Neuronal stem cell (in vitro differentiated cells): ENCODE data around the gene SVIP.

Experiments used
- DNase-seq: peaks from one replicate; pipeline ENCODE4 v3.0.0-alpha.2; 2013; ENCODE audit warnings: low spot score
- H2AFZ ChIP-seq: one replicate; pipeline ENCODE4 v1.6.1; 2013; ENCODE audit warnings: mild to moderate bottlenecking, low read length, inconsistent platforms
- H2AK5ac ChIP-seq: 2 replicates; pipeline ENCODE4 v1.6.1; 2013; ENCODE audit warnings: low read depth, mild to moderate bottlenecking, inconsistent platforms, low read length, moderate library complexity, mixed read lengths
- H2BK120ac ChIP-seq: 2 replicates; pipeline ENCODE4 v1.6.1; 2013; ENCODE audit warnings: low read depth, mild to moderate bottlenecking, inconsistent platforms, low read length, moderate library complexity, mixed read lengths
- H2BK12ac ChIP-seq: one replicate; pipeline ENCODE4 v1.6.1; 2013; ENCODE audit warnings: low read length, inconsistent platforms
- H2BK15ac ChIP-seq: 2 replicates; pipeline ENCODE4 v1.6.1; 2013; ENCODE audit warnings: mild to moderate bottlenecking, low read length, inconsistent platforms, mixed read lengths
- H2BK5ac ChIP-seq: one replicate; pipeline ENCODE4 v1.6.1; 2013; ENCODE audit warnings: inconsistent platforms, mild to moderate bottlenecking, low read length, moderate library complexity
- H3K14ac ChIP-seq: one replicate; pipeline ENCODE4 v1.6.1; 2013; ENCODE audit warnings: low read length, inconsistent platforms
- H3K18ac ChIP-seq: 2 replicates; pipeline ENCODE4 v1.6.1; 2013; ENCODE audit warnings: low read length, inconsistent platforms
- H3K23ac ChIP-seq: 2 replicates; pipeline ENCODE4 v1.6.1; 2013; ENCODE audit warnings: low read depth, mild to moderate bottlenecking, mixed read lengths, low read length, inconsistent platforms; ENCODE audit not compliant: poor library complexity
- H3K27ac ChIP-seq: replicated peaks from 3 replicates; pipeline ENCODE4 v1.5.1; 2013; ENCODE audit warnings: low read length, inconsistent platforms
- H3K27me3 ChIP-seq, 3 experiments: 2 replicates each; pipeline ENCODE4 v1.6.1; 2013; ENCODE audit warnings: low read length in 3 of 3, mild to moderate bottlenecking in 2 of 3, inconsistent platforms in 1 of 3, low read depth in 1 of 3, mixed read lengths in 1 of 3, moderate library complexity in 1 of 3; ENCODE audit not compliant: control insufficient read depth in 3 of 3, insufficient read depth in 3 of 3
- H3K36me3 ChIP-seq, 2 donors: replicated peaks in 1 of 2; 2 replicates each; pipeline ENCODE4 v1.6.1; 2013; ENCODE audit warnings: low read length in 2 of 2; ENCODE audit not compliant: control insufficient read depth in 2 of 2, insufficient read depth in 2 of 2
- H3K4ac ChIP-seq: 2 replicates; pipeline ENCODE4 v1.6.1; 2013; ENCODE audit warnings: inconsistent platforms, mild to moderate bottlenecking, low read length, moderate library complexity
- H3K4me1 ChIP-seq, 2 donors: 1 replicate in 1 of 2; 2 replicates in 1 of 2; pipeline ENCODE4 v1.6.1; 2013; ENCODE audit warnings: low read length in 2 of 2, low read depth in 1 of 2; ENCODE audit not compliant: control insufficient read depth in 2 of 2, insufficient read depth in 1 of 2
- H3K4me2 ChIP-seq: one replicate; pipeline ENCODE4 v1.6.1; 2013; ENCODE audit warnings: mild to moderate bottlenecking, low read length, inconsistent platforms; ENCODE audit not compliant: insufficient read depth, poor library complexity, severe bottlenecking
- H3K4me3 ChIP-seq, 2 donors: 2 replicates each; pipeline ENCODE4 v1.5.1; 2013; ENCODE audit warnings: low read length in 2 of 2, mild to moderate bottlenecking in 2 of 2, inconsistent platforms in 1 of 2, moderate library complexity in 1 of 2
- H3K79me1 ChIP-seq: one replicate; pipeline ENCODE4 v1.6.1; 2013; ENCODE audit warnings: low read depth, mild to moderate bottlenecking, inconsistent platforms, low read length, moderate library complexity
- H3K9ac ChIP-seq: one replicate; pipeline ENCODE4 v1.6.1; 2013; ENCODE audit warnings: mild to moderate bottlenecking, low read depth, low read length, inconsistent platforms; ENCODE audit not compliant: poor library complexity
- H3K9me3 ChIP-seq, 2 donors: replicated peaks in 1 of 2; 2 replicates each; pipeline versions ENCODE3 to v1.6.1; 2013; ENCODE audit warnings: low read length in 2 of 2, mild to moderate bottlenecking in 2 of 2, inconsistent platforms in 1 of 2, low read depth in 1 of 2, mixed read lengths in 1 of 2, moderate library complexity in 1 of 2; ENCODE audit not compliant: control insufficient read depth in 2 of 2, insufficient read depth in 1 of 2
- H4K8ac ChIP-seq: one replicate; pipeline ENCODE4 v1.6.1; 2013; ENCODE audit warnings: low read depth, mild to moderate bottlenecking, inconsistent platforms, low read length, moderate library complexity
- H4K91ac ChIP-seq: one replicate; pipeline ENCODE4 v1.6.1; 2013; ENCODE audit warnings: low read length, low read depth, mild to moderate bottlenecking, inconsistent platforms; ENCODE audit not compliant: poor library complexity
- whole genome bisulfite sequencing, 2 donors: extraction: QIAGEN DNeasy Blood & Tissue Kit; methylation state at CpG; one replicate each; pipeline ENCODE4 v1.1.7; 2013; ENCODE audit warnings: missing lambda C conversion rate in 2 of 2, mixed read lengths in 1 of 2; ENCODE audit not compliant: insufficient read length in 2 of 2, insufficient replicate concordance in 1 of 2; ENCODE audit errors: extremely low coverage in 2 of 2; 5-methylcytosine and 5-hydroxymethylcytosine counted together

Gene SVIP

DNA sequence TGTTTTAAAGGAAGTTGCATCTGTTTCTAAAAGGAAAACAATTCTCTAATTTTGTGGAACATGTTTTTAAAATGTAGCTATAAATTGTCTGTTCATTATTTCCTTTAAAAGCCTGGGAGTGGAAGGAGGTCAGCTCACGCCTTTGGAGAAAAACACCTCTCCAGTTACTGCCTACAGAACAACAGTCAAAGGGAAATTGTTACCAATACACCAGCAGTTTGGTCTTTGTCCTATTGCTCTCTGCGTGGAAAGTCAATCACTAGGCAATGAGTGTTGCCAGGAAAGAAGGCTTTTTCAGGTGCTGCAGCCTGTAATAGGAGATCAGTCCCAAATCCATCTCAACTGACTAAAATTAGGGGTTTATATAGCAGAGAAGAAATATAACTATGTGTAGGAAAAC lies 22.2 kb downstream of the SVIP start:
- WGBS, 2 donors = no CpG with 5 or more reads among the region's 2 CpGs

DNA sequence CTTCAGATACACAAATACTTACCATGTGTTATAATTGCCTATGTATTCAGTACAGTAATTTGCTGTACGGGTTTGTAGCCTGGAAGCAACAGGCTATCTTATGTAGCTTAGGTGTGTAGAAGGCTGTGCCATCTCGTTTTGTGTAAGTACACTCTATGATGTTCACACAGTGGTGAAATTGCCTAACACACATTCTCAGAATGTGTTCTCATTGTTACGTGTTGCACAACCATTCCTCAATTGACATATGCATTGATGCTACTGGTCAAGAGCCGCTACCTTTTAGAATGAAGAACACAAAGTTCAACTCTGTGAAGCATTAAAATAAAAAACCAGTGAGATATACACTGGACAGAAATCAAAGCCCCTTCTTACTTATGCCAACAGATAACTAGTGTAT lies 26.7 kb downstream of the SVIP start:
- no CpG with 5 or more reads among the region's 4 CpGs for WGBS, 2 donors
- Histone ChIP-seq H2BK120ac (no peak overlapping the region), H3K79me1 (no peaks in the 10 kb centered on the region), H2BK12ac (no peak overlapping the region), H2AK5ac (no peak overlapping the region), H3K9me3 (no peaks in the 10 kb centered on the region), H3K4ac (no peak overlapping the region), H3K18ac (no peak overlapping the region), H2BK15ac (no peak overlapping the region), H3K4me1 (no peaks in the 10 kb centered on the region), H3K36me3 (no peaks in the 10 kb centered on the region), H3K4me2 (no peak overlapping the region), H2AFZ (no peak overlapping the region), H3K14ac (no peak overlapping the region), H4K8ac (no peak overlapping the region), H3K4me3 (no peak overlapping the region), H3K27ac (no peak overlapping the region), H3K9ac (no peak overlapping the region), H4K91ac (no peak overlapping the region), H3K27me3 (no peaks in the 10 kb centered on the region), H3K23ac (no peak overlapping the region), H2BK5ac (no peak overlapping the region)
- no peak for DNase-seq

More for the DNA sequence above, 22.2 kb downstream of the SVIP start:
- H2AFZ ChIP-seq = no peak overlapping the region
- no peak overlapping the region for H2AK5ac ChIP-seq
- H3K79me1 ChIP-seq = no peaks in the 10 kb centered on the region
- H4K91ac ChIP-seq = no peak overlapping the region
- H3K18ac ChIP-seq = no peak overlapping the region
- DNase-seq = no peak
- no peak overlapping the region for H2BK120ac ChIP-seq
- H3K4me1 ChIP-seq = no peaks in the 10 kb centered on the region
- no peak overlapping the region for H3K23ac ChIP-seq
- no peak overlapping the region for H3K4ac ChIP-seq
- H3K4me3 ChIP-seq = no peak overlapping the region
- H3K27ac ChIP-seq = no peak overlapping the region
- H2BK5ac ChIP-seq = no peak overlapping the region
- no peak overlapping the region for H3K9ac ChIP-seq
- no peak overlapping the region for H4K8ac ChIP-seq
- no peak overlapping the region for H2BK12ac ChIP-seq
- no peaks in the 10 kb centered on the region for H3K27me3 ChIP-seq
- no peak overlapping the region for H3K14ac ChIP-seq
- H2BK15ac ChIP-seq = no peak overlapping the region
- H3K4me2 ChIP-seq = no peak overlapping the region
- H3K9me3 ChIP-seq = peaks cover 2 to 6% of the 10 kb centered on the region in 2 donors
- H3K36me3 ChIP-seq = no peaks in the 10 kb centered on the region

DNA sequence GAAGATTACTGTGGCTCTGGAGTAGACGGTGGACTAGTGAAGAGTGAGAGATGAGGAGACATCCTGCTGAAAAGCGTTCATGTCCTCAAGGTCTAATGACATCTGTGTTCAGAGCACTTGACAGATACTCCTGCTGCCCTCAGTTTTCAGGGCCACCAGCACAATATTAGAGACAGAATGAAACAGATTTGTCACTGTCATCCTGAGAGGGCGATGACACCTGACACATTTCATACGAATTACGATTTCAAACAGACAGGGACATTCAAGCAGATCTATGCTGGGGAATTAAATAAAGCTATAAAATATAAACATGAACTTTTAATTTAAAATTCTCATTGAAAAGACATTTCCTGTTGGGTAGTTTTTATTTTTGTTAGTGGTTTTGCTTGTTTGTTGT lies 29.1 kb downstream of the SVIP start:
- no CpG with 5 or more reads among the region's 5 CpGs for WGBS, 2 donors

DNA sequence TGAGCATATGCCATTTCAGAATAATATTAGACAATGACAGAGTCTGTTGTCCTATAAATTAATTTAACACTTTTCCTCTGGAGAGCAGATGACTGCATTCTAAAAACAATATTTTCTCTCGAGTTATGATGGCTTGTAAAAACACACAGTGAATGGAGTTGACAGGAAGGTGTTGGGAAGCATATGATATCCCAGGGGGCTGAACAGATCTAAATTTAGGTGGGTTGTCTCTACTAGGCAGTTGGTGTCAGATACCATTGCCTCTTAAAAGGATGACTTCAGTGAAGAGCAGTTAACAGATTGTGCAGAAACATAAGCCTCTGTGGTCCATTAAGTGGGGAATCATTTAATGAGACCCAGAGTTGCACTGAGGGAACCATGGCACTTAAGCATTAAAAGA lies 30.7 kb downstream of the SVIP start:
- Histone ChIP-seq H3K36me3 (no peaks in the 10 kb centered on the region), H3K27ac (no peak overlapping the region), H2AK5ac (no peak overlapping the region), H3K14ac (no peak overlapping the region), H3K79me1 (no peaks in the 10 kb centered on the region), H2BK120ac (no peak overlapping the region), H2BK12ac (no peak overlapping the region), H3K4me1 (no peaks in the 10 kb centered on the region), H2BK15ac (no peak overlapping the region), H3K9ac (no peak overlapping the region), H2BK5ac (no peak overlapping the region), H3K4ac (no peak overlapping the region), H4K8ac (no peak overlapping the region), H3K18ac (no peak overlapping the region), H3K27me3 (no peaks in the 10 kb centered on the region), H3K23ac (no peak overlapping the region), H4K91ac (no peak overlapping the region), H3K9me3 (no peaks in the 10 kb centered on the region), H3K4me3 (no peak overlapping the region), H3K4me2 (no peak overlapping the region), H2AFZ (no peak overlapping the region)
- no CpG with 5 or more reads among the region's 1 CpG for WGBS, 2 donors
- DNase-seq = no peak

More for the DNA sequence above, 29.1 kb downstream of the SVIP start:
- H2AFZ ChIP-seq = no peak overlapping the region
- no peak overlapping the region for H2BK12ac ChIP-seq
- DNase-seq = no peak
- H4K8ac ChIP-seq = no peak overlapping the region
- no peak overlapping the region for H2BK15ac ChIP-seq
- no peak overlapping the region for H3K27ac ChIP-seq
- no peak overlapping the region for H2BK120ac ChIP-seq
- no peak overlapping the region for H3K4me3 ChIP-seq
- no peak overlapping the region for H2BK5ac ChIP-seq
- H3K14ac ChIP-seq = no peak overlapping the region
- H3K4me1 ChIP-seq = no peaks in the 10 kb centered on the region
- H3K23ac ChIP-seq = no peak overlapping the region
- H3K36me3 ChIP-seq = no peaks in the 10 kb centered on the region
- H2AK5ac ChIP-seq = no peak overlapping the region
- H4K91ac ChIP-seq = no peak overlapping the region
- H3K4ac ChIP-seq = no peak overlapping the region
- H3K9me3 ChIP-seq = no peaks in the 10 kb centered on the region
- no peak overlapping the region for H3K18ac ChIP-seq
- no peak overlapping the region for H3K4me2 ChIP-seq
- H3K79me1 ChIP-seq = no peaks in the 10 kb centered on the region
- no peaks in the 10 kb centered on the region for H3K27me3 ChIP-seq
- no peak overlapping the region for H3K9ac ChIP-seq
